ENCODE results near the gene TECRL.

TECRL gene

DNA sequence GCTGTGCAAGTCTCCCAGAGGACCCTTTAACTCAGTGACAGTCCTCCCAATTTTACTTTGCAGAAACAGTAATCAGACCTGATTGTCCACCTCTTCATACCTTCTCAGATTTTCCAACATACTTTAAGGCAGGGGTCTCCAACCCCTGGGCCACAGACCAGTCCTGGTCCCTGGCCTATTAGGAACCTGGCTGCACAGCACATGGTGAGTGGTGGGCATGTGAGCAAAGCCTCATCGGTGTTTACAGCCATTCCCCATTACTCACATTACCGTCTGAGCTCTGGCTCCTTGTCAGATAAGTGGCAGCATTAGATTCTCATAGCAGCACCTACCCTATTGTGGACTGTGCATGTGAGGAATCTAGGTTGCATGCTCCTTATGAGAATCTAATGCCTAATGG is 74.3 kb downstream of the TECRL start:
- TF ChIP-seq, protein P1, sequence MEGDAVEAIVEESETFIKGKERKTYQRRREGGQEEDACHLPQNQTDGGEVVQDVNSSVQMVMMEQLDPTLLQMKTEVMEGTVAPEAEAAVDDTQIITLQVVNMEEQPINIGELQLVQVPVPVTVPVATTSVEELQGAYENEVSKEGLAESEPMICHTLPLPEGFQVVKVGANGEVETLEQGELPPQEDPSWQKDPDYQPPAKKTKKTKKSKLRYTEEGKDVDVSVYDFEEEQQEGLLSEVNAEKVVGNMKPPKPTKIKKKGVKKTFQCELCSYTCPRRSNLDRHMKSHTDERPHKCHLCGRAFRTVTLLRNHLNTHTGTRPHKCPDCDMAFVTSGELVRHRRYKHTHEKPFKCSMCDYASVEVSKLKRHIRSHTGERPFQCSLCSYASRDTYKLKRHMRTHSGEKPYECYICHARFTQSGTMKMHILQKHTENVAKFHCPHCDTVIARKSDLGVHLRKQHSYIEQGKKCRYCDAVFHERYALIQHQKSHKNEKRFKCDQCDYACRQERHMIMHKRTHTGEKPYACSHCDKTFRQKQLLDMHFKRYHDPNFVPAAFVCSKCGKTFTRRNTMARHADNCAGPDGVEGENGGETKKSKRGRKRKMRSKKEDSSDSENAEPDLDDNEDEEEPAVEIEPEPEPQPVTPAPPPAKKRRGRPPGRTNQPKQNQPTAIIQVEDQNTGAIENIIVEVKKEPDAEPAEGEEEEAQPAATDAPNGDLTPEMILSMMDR (IDR thresholded peaks at IDR 0.05; ENCODE audit: low read depth, low read length, missing control alignments) = no peak
- H3K4me3 ChIP-seq (replicated peaks; ENCODE audit: low read depth, low read length) = no peak overlapping the region
- no peak for DNase-seq (ENCODE audit: extremely low read depth, low read depth)

DNA sequence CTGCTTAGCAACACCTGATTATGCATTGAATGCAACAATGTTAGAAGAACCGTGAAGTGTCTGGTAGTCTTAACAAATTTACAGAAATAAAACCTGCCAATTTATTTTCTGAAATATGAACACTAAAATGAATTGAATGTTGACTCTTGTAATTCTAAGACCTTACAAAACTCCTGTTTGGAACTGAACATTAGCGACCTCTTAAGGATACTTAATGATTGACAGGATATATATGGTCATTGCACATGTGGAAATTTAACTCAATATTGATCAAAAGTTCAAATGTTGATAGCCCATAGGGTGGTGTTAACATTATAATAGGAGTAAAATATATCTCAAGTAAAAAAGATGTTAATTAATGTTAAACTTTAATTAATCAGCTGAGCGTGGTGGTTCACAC is 79.1 kb downstream of the TECRL start:
- TF ChIP-seq, protein P1 (IDR thresholded peaks at IDR 0.05; ENCODE audit: low read depth, low read length, missing control alignments) = no peak
- H3K4me3 ChIP-seq (replicated peaks; ENCODE audit: low read depth, low read length) = no peak overlapping the region
- DNase-seq (ENCODE audit: extremely low read depth, low read depth) = no peak

DNA sequence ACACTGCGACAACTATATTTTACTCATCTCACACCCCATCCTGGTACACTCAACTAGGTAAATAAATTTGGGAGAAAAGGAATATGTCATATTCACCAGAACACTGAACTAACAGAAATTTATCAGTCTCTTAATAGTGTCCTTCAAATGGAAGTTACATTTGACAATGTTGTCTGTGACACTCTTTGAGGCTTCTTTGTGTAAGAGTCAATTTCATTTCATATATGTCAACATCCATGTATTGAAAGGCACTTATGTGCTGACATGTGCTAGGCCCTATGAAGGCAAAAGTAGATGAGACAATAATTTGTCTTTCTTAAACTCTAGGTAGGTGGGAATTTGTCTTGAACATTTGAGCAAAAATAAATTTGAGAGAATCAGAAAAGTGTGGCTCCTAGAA is 82.0 kb downstream of the TECRL start:
- H3K4me3 ChIP-seq (replicated peaks; ENCODE audit: low read depth, low read length) = no peak overlapping the region
- no peak for DNase-seq (ENCODE audit: extremely low read depth, low read depth)
- TF ChIP-seq, protein P1 (IDR thresholded peaks at IDR 0.05; ENCODE audit: low read depth, low read length, missing control alignments) = no peak

DNA sequence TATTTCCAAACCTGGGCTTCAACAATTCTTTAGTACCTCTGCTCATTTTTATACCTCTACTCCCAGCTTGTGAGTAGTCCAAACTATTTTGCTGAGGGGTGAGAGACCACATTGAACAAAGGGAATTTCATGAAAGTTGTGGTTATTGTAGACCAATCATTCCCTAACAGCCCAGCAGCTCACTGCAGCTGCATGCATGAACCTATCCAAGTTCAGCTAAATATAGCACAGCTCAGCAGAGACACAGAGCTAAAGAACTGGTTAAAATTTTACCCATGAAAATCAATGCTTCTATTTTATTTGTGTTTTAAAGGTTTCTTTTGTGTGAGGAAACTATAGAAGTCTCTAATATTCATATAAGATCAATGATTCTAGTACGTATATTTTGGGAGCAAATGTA is 82.7 kb downstream of the TECRL start:
- no peak overlapping the region for H3K4me3 ChIP-seq (replicated peaks; ENCODE audit: low read depth, low read length)
- no peak for DNase-seq (ENCODE audit: extremely low read depth, low read depth)
- TF ChIP-seq, protein P1 (IDR thresholded peaks at IDR 0.05; ENCODE audit: low read depth, low read length, missing control alignments) = no peak

DNA sequence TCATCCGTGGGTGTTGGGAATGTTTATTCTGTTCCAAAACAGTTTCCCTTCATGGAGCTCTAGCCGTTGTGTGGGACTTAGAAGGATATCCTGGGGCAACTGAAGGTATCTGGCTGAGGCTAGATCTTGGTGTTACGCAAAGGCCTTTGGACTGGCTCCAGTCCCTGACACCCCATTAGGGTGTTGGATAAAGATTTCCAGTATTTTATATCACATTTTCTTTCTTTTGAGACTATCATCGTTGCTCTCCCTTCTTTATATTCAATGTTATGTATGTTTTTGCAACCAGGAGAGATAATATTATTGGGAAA is 103.0 kb downstream of the TECRL start:
- H3K4me3 ChIP-seq (replicated peaks; ENCODE audit: low read depth, low read length) = no peak overlapping the region
- TF ChIP-seq, protein P1 (IDR thresholded peaks at IDR 0.05; ENCODE audit: low read depth, low read length, missing control alignments) = no peak
- no peak for DNase-seq (ENCODE audit: extremely low read depth, low read depth)

DNA sequence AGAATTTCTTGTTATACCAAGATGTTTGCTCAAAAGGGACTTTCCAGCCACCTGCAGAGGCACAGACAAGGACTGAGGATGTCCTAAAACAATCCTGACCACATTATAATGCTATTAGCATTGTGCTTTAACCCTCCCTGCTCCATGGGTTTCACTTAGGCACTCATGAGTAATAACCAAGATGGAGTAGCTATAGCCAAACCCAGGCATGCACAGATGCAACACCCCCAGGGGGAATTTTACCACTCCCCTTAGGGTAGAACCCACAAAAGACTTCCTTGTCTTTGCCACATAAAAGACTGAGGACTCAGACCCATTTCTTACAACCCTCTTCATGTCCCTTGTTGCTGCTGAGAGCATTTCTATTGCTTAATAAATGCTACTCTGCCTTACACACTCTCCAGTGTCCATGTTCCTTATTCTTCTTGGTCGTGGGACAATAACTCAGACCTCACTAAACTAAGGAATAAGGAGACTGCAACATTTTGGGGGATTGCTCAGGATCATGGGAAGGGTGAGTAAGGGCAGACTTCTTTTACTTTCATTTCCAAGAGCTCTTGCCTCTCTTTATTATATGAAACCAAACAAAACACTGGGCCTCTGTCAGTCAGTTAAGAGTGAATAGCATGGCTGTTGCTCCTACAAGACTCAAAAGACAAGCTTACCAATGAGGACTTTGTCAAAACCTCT is 103.5 kb downstream of the TECRL start:
- TF ChIP-seq, protein P1 (IDR thresholded peaks at IDR 0.05; ENCODE audit: low read depth, low read length, missing control alignments) = no peak
- no peak for DNase-seq (ENCODE audit: extremely low read depth, low read depth)
- no peak overlapping the region for H3K4me3 ChIP-seq (replicated peaks; ENCODE audit: low read depth, low read length)

DNA sequence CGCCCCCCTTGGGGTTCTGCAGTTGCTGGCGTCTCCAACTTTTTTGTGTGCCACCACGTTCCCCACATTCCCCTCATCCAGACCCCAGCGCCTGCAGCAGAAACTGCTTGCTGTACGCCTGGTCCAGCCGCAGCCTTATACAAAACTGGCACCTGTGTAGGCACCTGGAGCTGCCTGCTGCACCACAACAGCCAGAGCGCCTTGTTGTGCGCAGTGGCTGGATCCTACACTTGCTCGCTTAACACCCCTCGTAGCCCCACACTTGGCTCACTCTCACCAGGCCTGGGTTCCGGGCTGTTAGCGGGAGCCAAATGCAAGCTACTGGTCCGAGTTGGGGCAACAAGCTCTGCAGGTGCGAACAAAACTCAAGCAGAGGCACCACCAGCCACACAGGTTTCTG is 136.8 kb downstream of the TECRL start:
- TF ChIP-seq, protein P1 (IDR thresholded peaks at IDR 0.05; ENCODE audit: low read depth, low read length, missing control alignments) = no peak
- H3K4me3 ChIP-seq (replicated peaks; ENCODE audit: low read depth, low read length) = no peak overlapping the region
- no peak for DNase-seq (ENCODE audit: extremely low read depth, low read depth)

Measured in HFF-Myc (cell line).